OCI-LY7 (cell line): ENCODE measurements around the gene BABAM1. TPM values are rescaled to one million over a fixed set of nuclear protein-coding genes. Genes with fewer than 3 reads are reported as not detected.

Experiments
- BruUV-seq: library from RNA; stranded (reverse); fragments of 400-500 nt; replicated peaks from 2 replicates; lab custom pipeline; 2021; lab: Mats Ljungman, UMichigan
- CTCF ChIA-PET: fragments of 300-600 bp; sonication (Branson Sonifier 250); formaldehyde crosslinking; loops from one replicate; lab custom pipeline; 2022; ENCODE audit warnings: antibody characterized with exemption; ENCODE audit not compliant: unreplicated experiment; lab: Charles Lee
- POLR2A ChIA-PET: fragments of 300-600 bp; sonication (Branson Sonifier 250); formaldehyde crosslinking; loops from one replicate; lab custom pipeline; 2022; ENCODE audit warnings: antibody characterized with exemption; lab: Charles Lee
- DNase-seq: peaks from one replicate; pipeline ENCODE4 v3.0.0-alpha.2; 2015; ENCODE audit warnings: low spot score
- H2AFZ ChIP-seq: fragments of 200-600 bp; sonication (generic), shearing (Covaris generic); 2 replicates; pipeline ENCODE4 v1.6.1; 2014; ENCODE audit warnings: mild to moderate bottlenecking, antibody characterized with exemption, low read length, moderate library complexity
- H3K27ac ChIP-seq: fragments of 200-600 bp; sonication (generic); 2 replicates; pipeline ENCODE4 v1.5.1; 2014; ENCODE audit warnings: mixed run types, low read depth, mild to moderate bottlenecking, moderate library complexity, low read length, inconsistent platforms; ENCODE audit not compliant: poor library complexity, severe bottlenecking
- H3K36me3 ChIP-seq: fragments of 200-600 bp; sonication (generic); 2 replicates; pipeline ENCODE4 v1.6.1; 2014; ENCODE audit warnings: mild to moderate bottlenecking, antibody characterized with exemption, low read length, moderate library complexity, mixed read lengths; ENCODE audit not compliant: insufficient read depth
- H3K4me1 ChIP-seq: fragments of 200-600 bp; sonication (generic); 2 replicates; pipeline ENCODE4 v1.5.1; 2014; ENCODE audit warnings: mild to moderate bottlenecking, low read length; ENCODE audit not compliant: insufficient read depth, poor library complexity, severe bottlenecking
- H3K4me2 ChIP-seq: fragments of 200-600 bp; sonication (generic); 2 replicates; pipeline ENCODE4 v1.6.1; 2014; ENCODE audit warnings: mild to moderate bottlenecking, low read length
- H3K4me3 ChIP-seq: fragments of 200-600 bp; sonication (generic); 2 replicates; pipeline ENCODE4 v1.5.1; 2014; ENCODE audit warnings: mild to moderate bottlenecking, low read depth, low read length; ENCODE audit not compliant: poor library complexity, severe bottlenecking
- H3K79me2 ChIP-seq: fragments of 200-600 bp; sonication (generic); 2 replicates; pipeline ENCODE4 v1.6.1; 2016; ENCODE audit warnings: low read depth, mild to moderate bottlenecking, low read length, moderate library complexity, mixed read lengths; ENCODE audit not compliant: insufficient read depth
- H3K9me2 ChIP-seq: fragments of 200-600 bp; sonication (generic); 2 replicates; pipeline ENCODE4 v1.6.1; 2016; ENCODE audit warnings: mild to moderate bottlenecking, low read length, mixed read lengths; ENCODE audit not compliant: insufficient read depth
- H3K9me3 ChIP-seq: fragments of 200-600 bp; sonication (generic); 2 replicates; pipeline ENCODE4 v1.6.1; 2014; ENCODE audit warnings: mild to moderate bottlenecking, mixed run types, low read length, mixed read lengths
- H4K20me1 ChIP-seq: fragments of 200-600 bp; sonication (generic); 2 replicates; pipeline ENCODE4 v1.6.1; 2014; ENCODE audit warnings: mild to moderate bottlenecking, antibody characterized with exemption, low read length, moderate library complexity, mixed read lengths; ENCODE audit not compliant: insufficient read depth
- CTCF ChIP-seq: fragments of 200-600 bp; sonication (generic); conservative IDR thresholded peaks from 2 replicates; pipeline ENCODE4 v1.5.1; 2014; ENCODE audit warnings: mild to moderate bottlenecking, antibody characterized with exemption, low read length, moderate library complexity, mixed read lengths
- EZH2phosphoT487 ChIP-seq: fragments of 200-600 bp; sonication (generic); IDR thresholded peaks from 2 replicates; pipeline ENCODE4 v1.6.1; 2018; ENCODE audit warnings: low read depth, borderline replicate concordance, mild to moderate bottlenecking, mixed run types, antibody characterized with exemption, low read length, moderate library complexity, mixed read lengths
- intact Hi-C: fragments of 100-400 bp; cut with micrococcal nuclease; formaldehyde crosslinking; loops from one replicate; pipeline ENCODE4 v1.10.0; 2022; ENCODE audit not compliant: unreplicated experiment
- total RNA-seq, 2 experiments: library from RNA; depleted of rRNA in 1 of 2; stranded (reverse); fragments of >200 nt in 1 of 2; shearing (Covaris generic) in 1 of 2; gene quantifications; 2 replicates each; pipeline ENCODE4 v1.2.3, GENCODE V29; 2014 to 2022

BABAM1 gene
- total RNA-seq, 2 experiments from 2014 or later, result 79.0 to 118 TPM

GRCh38 chr19:17285415-17286135 is 18.3 kb downstream of the BABAM1 start:
- H3K4me3 ChIP-seq, result no peak overlapping the region
- H4K20me1 ChIP-seq, result no peaks in the 10 kb centered on the region
- H3K9me3 ChIP-seq, result no peaks in the 10 kb centered on the region
- TF ChIP-seq EZH2phosphoT487 (no peak), CTCF (no peak)
- peaks cover 16% of the 10 kb centered on the region for H3K4me1 ChIP-seq
- ChIA-PET CTCF (no interaction called here), POLR2A (no interaction called here)
- BruUV-seq, result no TSS peak
- peaks cover 41% of the 10 kb centered on the region for H3K36me3 ChIP-seq
- no peak overlapping the region for H2AFZ ChIP-seq
- H3K9me2 ChIP-seq, result no peaks in the 10 kb centered on the region
- H3K79me2 ChIP-seq, result peaks cover 13% of the 10 kb centered on the region; the same call in 1 of the 2 replicates
- intact Hi-C loops, result no loop called here
- H3K27ac ChIP-seq, result no peak overlapping the region
- DNase-seq, result no peak
- H3K4me2 ChIP-seq, result no peak overlapping the region

GRCh38 chr19:17286263-17286662 is 19.0 kb downstream of the BABAM1 start:
- no peak overlapping the region for H3K27ac ChIP-seq
- no peak overlapping the region for H2AFZ ChIP-seq
- ChIA-PET POLR2A (no interaction called here), CTCF (interaction anchor here (0.6 kb wide), 1 partner anchor 23 kb away, joined by 3 read pairs; no protein-coding TSS in a partner anchor)
- TF ChIP-seq EZH2phosphoT487 (no peak), CTCF (no peak)
- no TSS peak for BruUV-seq
- H3K4me1 ChIP-seq, result peaks cover 9% of the 10 kb centered on the region
- H3K4me3 ChIP-seq, result no peak overlapping the region
- no peak for DNase-seq
- no peak overlapping the region for H3K4me2 ChIP-seq
- no peaks in the 10 kb centered on the region for H3K9me2 ChIP-seq
- no peaks in the 10 kb centered on the region for H3K9me3 ChIP-seq
- H3K36me3 ChIP-seq, result peaks cover 41% of the 10 kb centered on the region
- H4K20me1 ChIP-seq, result no peaks in the 10 kb centered on the region
- intact Hi-C loops, result no loop called here
- peaks cover 13% of the 10 kb centered on the region; the same call in 1 of the 2 replicates for H3K79me2 ChIP-seq

GRCh38 chr19:17286752-17287151 is 19.5 kb downstream of the BABAM1 start:
- TF ChIP-seq EZH2phosphoT487, result no peak
- no peak for TF ChIP-seq CTCF
- no peaks in the 10 kb centered on the region for H3K9me3 ChIP-seq
- no peaks in the 10 kb centered on the region for H3K9me2 ChIP-seq
- no peak for DNase-seq
- no TSS peak for BruUV-seq
- H3K4me1 ChIP-seq, result peaks cover 6% of the 10 kb centered on the region
- H4K20me1 ChIP-seq, result no peaks in the 10 kb centered on the region
- no peak overlapping the region for H3K4me2 ChIP-seq
- H2AFZ ChIP-seq, result no peak overlapping the region
- CTCF ChIA-PET, result interaction anchor here (0.6 kb wide), 1 partner anchor 23 kb away, joined by 3 read pairs; no protein-coding TSS in a partner anchor
- peaks cover 41% of the 10 kb centered on the region for H3K36me3 ChIP-seq
- peaks cover 13% of the 10 kb centered on the region; the same call in 1 of the 2 replicates for H3K79me2 ChIP-seq
- H3K4me3 ChIP-seq, result no peak overlapping the region
- intact Hi-C loops, result no loop called here
- no peak overlapping the region for H3K27ac ChIP-seq
- POLR2A ChIA-PET, result interaction anchor here (0.7 kb wide), 1 partner anchor 20 kb away, joined by 4 read pairs; no protein-coding TSS in a partner anchor
